ENCODE results near the gene CDC42EP2.

DNA sequence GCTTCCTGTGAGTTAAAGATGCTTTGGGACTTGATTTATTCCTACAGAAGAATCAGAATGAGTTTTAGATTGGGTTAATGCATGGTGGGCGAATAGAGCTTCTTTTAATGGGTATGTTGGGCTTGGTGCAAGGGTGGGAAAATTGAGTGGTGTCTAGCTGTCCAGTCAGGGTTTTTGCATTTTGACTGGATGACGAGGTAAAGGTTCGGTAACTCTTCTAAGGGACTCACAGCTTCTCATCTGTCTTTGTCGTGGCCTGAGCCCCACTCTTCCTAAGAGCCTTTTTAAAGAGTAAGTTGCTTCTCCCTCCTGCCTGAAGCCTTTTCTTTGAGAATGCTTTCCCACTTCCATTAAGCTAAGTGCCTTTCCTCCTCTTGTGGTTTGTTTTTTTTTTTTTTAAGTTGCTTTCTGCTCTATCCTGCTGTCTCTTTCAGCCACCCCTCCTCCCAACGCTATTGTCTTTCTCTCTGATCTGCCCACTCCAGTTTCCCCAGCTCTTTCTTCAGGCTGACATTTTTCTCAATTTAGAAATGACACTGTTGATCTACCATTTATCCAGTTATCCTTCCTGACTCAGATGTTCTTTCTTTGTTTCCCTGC is 20.1 kb downstream of the CDC42EP2 start:
- TF ChIP-seq EP300 (IDR thresholded peaks at IDR 0.05; ENCODE audit: borderline replicate concordance in 1 of 2, control insufficient read depth in 1 of 2, low read depth in 2 of 2, low read length in 2 of 2) (no peak), MTA3 (IDR thresholded peaks at IDR 0.05; ENCODE audit: borderline replicate concordance, low read length) (no peak), FOXM1 (IDR thresholded peaks at IDR 0.05; ENCODE audit: low read depth, low read length) (no peak)
- TF ChIP-seq, protein P1, sequence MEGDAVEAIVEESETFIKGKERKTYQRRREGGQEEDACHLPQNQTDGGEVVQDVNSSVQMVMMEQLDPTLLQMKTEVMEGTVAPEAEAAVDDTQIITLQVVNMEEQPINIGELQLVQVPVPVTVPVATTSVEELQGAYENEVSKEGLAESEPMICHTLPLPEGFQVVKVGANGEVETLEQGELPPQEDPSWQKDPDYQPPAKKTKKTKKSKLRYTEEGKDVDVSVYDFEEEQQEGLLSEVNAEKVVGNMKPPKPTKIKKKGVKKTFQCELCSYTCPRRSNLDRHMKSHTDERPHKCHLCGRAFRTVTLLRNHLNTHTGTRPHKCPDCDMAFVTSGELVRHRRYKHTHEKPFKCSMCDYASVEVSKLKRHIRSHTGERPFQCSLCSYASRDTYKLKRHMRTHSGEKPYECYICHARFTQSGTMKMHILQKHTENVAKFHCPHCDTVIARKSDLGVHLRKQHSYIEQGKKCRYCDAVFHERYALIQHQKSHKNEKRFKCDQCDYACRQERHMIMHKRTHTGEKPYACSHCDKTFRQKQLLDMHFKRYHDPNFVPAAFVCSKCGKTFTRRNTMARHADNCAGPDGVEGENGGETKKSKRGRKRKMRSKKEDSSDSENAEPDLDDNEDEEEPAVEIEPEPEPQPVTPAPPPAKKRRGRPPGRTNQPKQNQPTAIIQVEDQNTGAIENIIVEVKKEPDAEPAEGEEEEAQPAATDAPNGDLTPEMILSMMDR (IDR thresholded peaks at IDR 0.05 in 2 of 3, conservative IDR thresholded peaks at IDR 0.05 in 1 of 3; ENCODE audit: control insufficient read depth in 2 of 3, extremely low read depth in 1 of 3, insufficient read depth in 1 of 3, low read depth in 3 of 3, low read length in 3 of 3), result no peak

Measured in GM12878 (cell line).